Epithelial cell of esophagus (primary cell): ENCODE measurements around the gene AFDN.
A peak's percentile ranks its signal among the peaks of the same experiment; 100 is the strongest.

Experiments
- DNase-seq: peaks from one replicate; pipeline ENCODE4 v3.0.0; 2010; ENCODE audit warnings: low read depth
- H3K4me3 ChIP-seq: 2 replicates; pipeline ENCODE4 v1.5.1; 2011; ENCODE audit warnings: mild to moderate bottlenecking, low read length, control low read depth
- CTCF ChIP-seq: IDR thresholded peaks from 2 replicates; pipeline ENCODE4 v1.5.1; 2011; ENCODE audit warnings: low read depth, mild to moderate bottlenecking, low read length, control low read depth, inconsistent platforms; ENCODE audit not compliant: insufficient read depth; ENCODE audit errors: missing control alignments

Gene AFDN

GRCh38 chr6:167791091-167791779 lies 35.5 kb upstream of the AFDN start:
- peak; percentile 79 for DNase-seq
- H3K4me3 ChIP-seq, result no peak overlapping the region
- TF ChIP-seq CTCF, result no peak

GRCh38 chr6:167791780-167792478 lies 34.8 kb upstream of the AFDN start:
- TF ChIP-seq CTCF, result no peak
- no peak for DNase-seq
- no peak overlapping the region for H3K4me3 ChIP-seq

- TF ChIP-seq CTCF, result no peak
Observed at GRCh38 chr6:167793421-167793820, 33.3 kb upstream of the AFDN start.

GRCh38 chr6:167794161-167795157 lies 32.3 kb upstream of the AFDN start:
- no peak for DNase-seq
- no peak overlapping the region for H3K4me3 ChIP-seq
- TF ChIP-seq CTCF, result no peak

More at GRCh38 chr6:167793421-167793820, 33.3 kb upstream of the AFDN start:
- no peak for DNase-seq
- no peak overlapping the region for H3K4me3 ChIP-seq

- DNase-seq, result no peak
- no peak for TF ChIP-seq CTCF
- H3K4me3 ChIP-seq, result no peak overlapping the region
Observed at GRCh38 chr6:167795321-167795811, 31.3 kb upstream of the AFDN start.

GRCh38 chr6:167795874-167796191 lies 30.9 kb upstream of the AFDN start:
- DNase-seq, result no peak
- TF ChIP-seq CTCF, result no peak

More at GRCh38 chr6:167795874-167796191, 30.9 kb upstream of the AFDN start:
- H3K4me3 ChIP-seq, result no peak overlapping the region
